GM12878 (cell line): ENCODE data around the gene ZNF428.

Experiments
- BCL3 ChIP-seq: IDR thresholded peaks from 2 replicates; pipeline ENCODE4 v1.6.1; 2011; ENCODE audit warnings: borderline replicate concordance, low read depth, mild to moderate bottlenecking, moderate library complexity, low read length; ENCODE audit not compliant: insufficient read depth, poor library complexity, severe bottlenecking
- CTCF ChIP-seq, 3 experiments: IDR thresholded peaks in 2 of 3; conservative IDR thresholded peaks in 1 of 3; 2 replicates each; pipeline ENCODE4 v1.5.1; 2011; ENCODE audit warnings: low read depth in 3 of 3, low read length in 3 of 3, mild to moderate bottlenecking in 3 of 3, control low read depth in 2 of 3, moderate library complexity in 2 of 3, inconsistent platforms in 1 of 3, mixed read lengths in 1 of 3; ENCODE audit not compliant: control insufficient read depth in 2 of 3, insufficient read depth in 1 of 3; ENCODE audit errors: extremely low read depth in 1 of 3
- MYC ChIP-seq: IDR thresholded peaks from 2 replicates; pipeline ENCODE4 v1.6.1; 2011; ENCODE audit warnings: mild to moderate bottlenecking, low read length, moderate library complexity, inconsistent platforms; ENCODE audit not compliant: insufficient read depth, insufficient replicate concordance, insufficient read length, severe bottlenecking
- NFIC ChIP-seq: IDR thresholded peaks from 2 replicates; pipeline ENCODE4 v1.6.1; 2012; ENCODE audit warnings: low read depth, mild to moderate bottlenecking, inconsistent platforms, low read length, moderate library complexity
- NR2C2 ChIP-seq: IDR thresholded peaks from 2 replicates; pipeline ENCODE4 v1.6.1; 2011; ENCODE audit warnings: borderline replicate concordance, low read depth; ENCODE audit not compliant: control insufficient read depth, insufficient read length
- PAX8 ChIP-seq: fragments of 450-650 bp; IDR thresholded peaks from 2 replicates; pipeline ENCODE4 v1.6.1; 2017; ENCODE audit warnings: mild to moderate bottlenecking, moderate library complexity
- POLR2A ChIP-seq: IDR thresholded peaks from 2 replicates; pipeline ENCODE4 v1.6.1; 2011; ENCODE audit warnings: low read depth, mild to moderate bottlenecking, low read length
- RFX5 ChIP-seq: IDR thresholded peaks from 2 replicates; pipeline ENCODE4 v1.6.1; 2011; ENCODE audit warnings: low read depth, low read length, improper control_type of control experiment
- SMARCA5 ChIP-seq: fragments of 450-650 bp; IDR thresholded peaks from 2 replicates; pipeline ENCODE4 v1.6.1; 2017; ENCODE audit warnings: mild to moderate bottlenecking
- TARDBP ChIP-seq: IDR thresholded peaks from 2 replicates; pipeline ENCODE4 v1.6.1; 2016; ENCODE audit warnings: borderline replicate concordance
- ZBED1 ChIP-seq: IDR thresholded peaks from 2 replicates; pipeline ENCODE4 v1.6.1; 2016; ENCODE audit warnings: borderline replicate concordance

GRCh38 chr19:43656436-43656835 lies 37.0 kb upstream of the ZNF428 start:
- TF ChIP-seq RFX5: no peak
- TF ChIP-seq CTCF (IDR thresholded peaks at IDR 0.05 in 2 of 3, conservative IDR thresholded peaks at IDR 0.05 in 1 of 3; ENCODE audit: control insufficient read depth in 2 of 3, extremely low read depth in 1 of 3, insufficient read depth in 1 of 3, low read depth in 3 of 3, low read length in 3 of 3): no peak
- no peak for TF ChIP-seq MYC
- TF ChIP-seq SMARCA5: no peak
- no peak for TF ChIP-seq TARDBP
- no peak for TF ChIP-seq NR2C2
- no peak for TF ChIP-seq POLR2A
- TF ChIP-seq ZBED1: no peak
- TF ChIP-seq BCL3: no peak
- no peak for TF ChIP-seq PAX8
- no peak for TF ChIP-seq NFIC
